Measurements from ENCODE around the gene NME5.

DNA sequence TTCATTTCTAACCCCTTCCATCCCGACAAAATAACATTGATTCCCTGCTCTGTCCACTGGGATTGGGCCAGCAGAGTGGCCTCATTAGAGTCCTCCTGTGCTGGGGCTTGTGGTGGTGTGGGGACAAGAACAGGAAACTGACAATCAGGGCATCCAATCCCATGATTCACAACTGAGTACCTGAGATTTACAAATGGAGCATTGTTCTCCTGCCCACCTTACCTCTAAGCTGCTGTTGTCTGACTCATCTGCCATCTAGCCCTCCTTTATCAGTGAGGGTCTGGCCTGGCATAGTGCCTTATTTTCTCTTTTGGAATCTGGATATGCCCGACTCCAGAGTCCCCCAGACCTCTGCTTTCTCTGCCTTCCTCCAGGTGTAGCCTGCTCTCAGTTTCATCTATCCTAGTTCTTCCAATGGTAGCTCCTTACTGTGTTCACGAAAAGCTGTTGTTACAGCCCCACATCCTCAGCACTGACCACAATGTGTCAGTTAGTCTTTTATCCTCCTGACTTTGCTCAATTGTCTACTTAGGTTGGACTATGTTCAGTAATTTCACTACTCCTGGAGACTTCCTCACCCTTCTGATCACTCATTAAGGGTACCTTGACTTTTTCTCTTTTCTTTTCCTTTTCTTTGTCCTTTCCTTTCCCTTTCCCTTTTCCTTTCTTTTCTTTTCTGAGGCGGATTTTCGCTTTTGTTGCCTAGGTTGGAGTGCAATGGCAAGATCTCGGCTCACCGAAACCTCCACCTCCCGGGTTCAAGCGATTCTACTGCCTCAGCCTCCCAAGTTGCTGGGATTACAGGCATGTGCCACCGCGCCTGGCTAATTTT lies 42.0 kb downstream of the NME5 start:
- TF ChIP-seq, protein P1, sequence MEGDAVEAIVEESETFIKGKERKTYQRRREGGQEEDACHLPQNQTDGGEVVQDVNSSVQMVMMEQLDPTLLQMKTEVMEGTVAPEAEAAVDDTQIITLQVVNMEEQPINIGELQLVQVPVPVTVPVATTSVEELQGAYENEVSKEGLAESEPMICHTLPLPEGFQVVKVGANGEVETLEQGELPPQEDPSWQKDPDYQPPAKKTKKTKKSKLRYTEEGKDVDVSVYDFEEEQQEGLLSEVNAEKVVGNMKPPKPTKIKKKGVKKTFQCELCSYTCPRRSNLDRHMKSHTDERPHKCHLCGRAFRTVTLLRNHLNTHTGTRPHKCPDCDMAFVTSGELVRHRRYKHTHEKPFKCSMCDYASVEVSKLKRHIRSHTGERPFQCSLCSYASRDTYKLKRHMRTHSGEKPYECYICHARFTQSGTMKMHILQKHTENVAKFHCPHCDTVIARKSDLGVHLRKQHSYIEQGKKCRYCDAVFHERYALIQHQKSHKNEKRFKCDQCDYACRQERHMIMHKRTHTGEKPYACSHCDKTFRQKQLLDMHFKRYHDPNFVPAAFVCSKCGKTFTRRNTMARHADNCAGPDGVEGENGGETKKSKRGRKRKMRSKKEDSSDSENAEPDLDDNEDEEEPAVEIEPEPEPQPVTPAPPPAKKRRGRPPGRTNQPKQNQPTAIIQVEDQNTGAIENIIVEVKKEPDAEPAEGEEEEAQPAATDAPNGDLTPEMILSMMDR (IDR thresholded peaks at IDR 0.05 in 8 of 11, conservative IDR thresholded peaks at IDR 0.05 in 3 of 11) = no peak
- TF ChIP-seq POLR2A (IDR thresholded peaks at IDR 0.05) = no peak
- TF ChIP-seq POLR2AphosphoS5 (IDR thresholded peaks at IDR 0.05) = no peak
